Spleen (tissue), 11 donors: ENCODE measurements around the gene FAM120B. TPM values are rescaled to one million over a fixed set of nuclear protein-coding genes. Genes with fewer than 3 reads are reported as not detected.

Experiments
- DNase-seq: peaks from one replicate; pipeline ENCODE4 v3.0.0-alpha.2; 2020
- H3K27ac ChIP-seq, 8 donors: fragments of 200-600 bp; sonication (generic) in 7 of 8; 1 replicate in 4 of 8; 2 replicates in 4 of 8; pipeline versions ENCODE4 v1.5.0 to v1.8.0; 2016 to 2021; ENCODE audit warnings: inconsistent platforms in 4 of 8, mild to moderate bottlenecking in 4 of 8, moderate library complexity in 1 of 8
- H3K27me3 ChIP-seq, 7 donors: fragments of 200-600 bp; sonication (generic) in 6 of 7; replicated peaks in 1 of 7; 1 replicate in 4 of 7; 2 replicates in 3 of 7; pipeline versions ENCODE4 v1.5.0 to v1.8.0; 2016 to 2021; ENCODE audit warnings: inconsistent platforms in 3 of 7, mild to moderate bottlenecking in 1 of 7
- H3K36me3 ChIP-seq, 6 donors: fragments of 200-600 bp; sonication (generic) in 5 of 6; 1 replicate in 4 of 6; 2 replicates in 2 of 6; pipeline versions ENCODE4 v1.5.0 to v1.8.0; 2016 to 2021; ENCODE audit warnings: inconsistent platforms in 2 of 6
- H3K4me1 ChIP-seq, 6 donors: fragments of 200-600 bp; sonication (generic) in 5 of 6; 1 replicate in 3 of 6; 2 replicates in 3 of 6; pipeline versions ENCODE4 v1.5.0 to v1.8.0; 2016 to 2021; ENCODE audit warnings: inconsistent platforms in 3 of 6
- H3K4me3 ChIP-seq, 8 donors: fragments of 200-600 bp; sonication (generic) in 7 of 8; 1 replicate in 4 of 8; 2 replicates in 4 of 8; pipeline versions ENCODE4 v1.5.0 to v1.8.0; 2016 to 2021; ENCODE audit warnings: inconsistent platforms in 4 of 8, mild to moderate bottlenecking in 4 of 8, moderate library complexity in 2 of 8
- H3K9me3 ChIP-seq, 8 donors: fragments of 200-600 bp; sonication (generic) in 7 of 8; 1 replicate in 4 of 8; 2 replicates in 4 of 8; pipeline versions ENCODE4 v1.5.0 to v1.8.0; 2016 to 2021; ENCODE audit warnings: inconsistent platforms in 4 of 8
- CTCF ChIP-seq, 11 experiments: fragments of 200-600 bp in 7 of 11; fragments of 450-650 bp in 4 of 11; sonication (generic) in 4 of 11; IDR thresholded peaks in 8 of 11; conservative IDR thresholded peaks in 3 of 11; 1 replicate in 7 of 11; 2 replicates in 4 of 11; pipeline versions ENCODE4 v1.4.0 to v1.8.0; 2016 to 2021; ENCODE audit warnings: antibody characterized with exemption in 11 of 11, inconsistent platforms in 4 of 11, mild to moderate bottlenecking in 1 of 11
- POLR2A ChIP-seq, 3 donors: fragments of 450-650 bp; IDR thresholded peaks; one replicate each; pipeline ENCODE4 v1.5.1; 2017; ENCODE audit warnings: antibody characterized with exemption in 3 of 3, mild to moderate bottlenecking in 1 of 3
- POLR2AphosphoS5 ChIP-seq, 3 donors: sonication (generic); formaldehyde crosslinking; IDR thresholded peaks; one replicate each; pipeline ENCODE4 v1.5.1; 2017; ENCODE audit warnings: antibody characterized with exemption in 3 of 3
- WGBS, 5 donors: extraction: QIAGEN DNeasy Blood & Tissue Kit in 3 of 5; methylation state at CpG; one replicate each; pipeline versions ENCODE4 v1.1.5 to v1.1.7; 2013 to 2018; 5-methylcytosine and 5-hydroxymethylcytosine counted together
- intact Hi-C: fragments of 100-400 bp; cut with DNase I; formaldehyde crosslinking; loops from one replicate; pipeline ENCODE4 v1.15.0; 2023; ENCODE audit warnings: low total_unique reads
- polyA plus RNA-seq, 3 donors: library from polyadenylated mRNA; stranded (reverse); fragments of 200-250 nt; gene quantifications; one replicate each; pipeline ENCODE4 v1.2.1, GENCODE V29; 2013
- total RNA-seq, 7 donors: library from RNA; depleted of rRNA in 3 of 7; stranded (reverse); fragments of >200 nt in 3 of 7; fragmentation: NEBNext Ultra II Directional in 4 of 7; extraction: Animal tissue kit (Norgen Biotek cat#: 25700) in 4 of 7; gene quantifications; one replicate each; pipeline versions ENCODE4 v1.1.0 to v1.2.1, GENCODE V29; 2016 to 2021
- donor health status: healthy with polysubstance abuse.
- donor health status: DM: no; HTN: no; CAD: no; lungs with moderate emphysema.
- donor health status: DM: no; HTN: no; CAD: no.
- donor health status: Bipolar disorder and iron deficiency.
- donor health status: healthy.
- donor health status: DM: no; HTN: no; CAD: no.
- donor health status: DM: yes; HTN: yes; CAD: no.

FAM120B gene
- total and polyA plus RNA-seq, 10 donors = 7.6 to 41.2 (median 26.8) TPM

GRCh38 chr6:170370416-170370815 is 63.9 kb downstream of the FAM120B start:
- intact Hi-C loops = no loop called here
- Histone ChIP-seq H3K4me1 (peaks cover 0 to 21% (median 0%) of the 10 kb centered on the region in 6 donors), H3K27ac (no peak overlapping the region), H3K9me3 (no peaks in the 10 kb centered on the region), H3K36me3 (peaks cover 0 to 83% (median 23%) of the 10 kb centered on the region in 6 donors), H3K27me3 (no peaks in the 10 kb centered on the region), H3K4me3 (no peak overlapping the region)
- TF ChIP-seq POLR2AphosphoS5 (IDR thresholded peaks at IDR 0.05) = no peak
- no peak for TF ChIP-seq POLR2A (IDR thresholded peaks at IDR 0.05)
- no peak for TF ChIP-seq CTCF (IDR thresholded peaks at IDR 0.05 in 8 of 11, conservative IDR thresholded peaks at IDR 0.05 in 3 of 11)
- WGBS, 5 donors = 70 to 84% (median 77%) methylated on average over 6 of the region's 6 CpGs
- no peak for DNase-seq

- intact Hi-C loops = no loop called here
Measured at GRCh38 chr6:170371080-170371479, 64.5 kb downstream of the FAM120B start.

GRCh38 chr6:170371588-170371987 is 65.0 kb downstream of the FAM120B start:
- TF ChIP-seq CTCF (IDR thresholded peaks at IDR 0.05 in 8 of 11, conservative IDR thresholded peaks at IDR 0.05 in 3 of 11) (no peak), POLR2AphosphoS5 (IDR thresholded peaks at IDR 0.05) (peak in 1 of 3 donors; percentile 28)
- 71 to 92% (median 81%) methylated on average over 8 of the region's 8 CpGs for WGBS, 5 donors
- Histone ChIP-seq H3K27ac (peak overlapping the region in 1 of 8 donors; percentile 3), H3K9me3 (no peaks in the 10 kb centered on the region), H3K36me3 (peaks cover 0 to 83% (median 25%) of the 10 kb centered on the region in 6 donors), H3K4me3 (no peak overlapping the region), H3K4me1 (peaks cover 0 to 32% (median 0%) of the 10 kb centered on the region in 6 donors), H3K27me3 (no peaks in the 10 kb centered on the region)
- DNase-seq = no peak
- intact Hi-C loops = no loop called here

More at GRCh38 chr6:170371080-170371479, 64.5 kb downstream of the FAM120B start:
- no peak for TF ChIP-seq POLR2AphosphoS5 (IDR thresholded peaks at IDR 0.05)
- TF ChIP-seq CTCF (IDR thresholded peaks at IDR 0.05 in 8 of 11, conservative IDR thresholded peaks at IDR 0.05 in 3 of 11) = no peak
- no peak for TF ChIP-seq POLR2A (IDR thresholded peaks at IDR 0.05)
- Histone ChIP-seq H3K4me1 (peaks cover 0 to 27% (median 0%) of the 10 kb centered on the region in 6 donors), H3K27ac (peak overlapping the region in 1 of 8 donors; percentile 3), H3K36me3 (peaks cover 0 to 83% (median 23%) of the 10 kb centered on the region in 6 donors), H3K4me3 (no peak overlapping the region), H3K9me3 (no peaks in the 10 kb centered on the region), H3K27me3 (no peaks in the 10 kb centered on the region)
- no peak for DNase-seq
- WGBS, 5 donors = 87 to 94% (median 91%) methylated on average over 4 of the region's 4 CpGs

GRCh38 chr6:170372380-170373325 is 66.1 kb downstream of the FAM120B start:
- TF ChIP-seq POLR2A (IDR thresholded peaks at IDR 0.05) (no peak), POLR2AphosphoS5 (IDR thresholded peaks at IDR 0.05) (no peak), CTCF (IDR thresholded peaks at IDR 0.05 in 8 of 11, conservative IDR thresholded peaks at IDR 0.05 in 3 of 11) (no peak)
- H3K27ac ChIP-seq = no peak overlapping the region
- H3K4me1 ChIP-seq = peaks cover 0 to 39% (median under 1%) of the 10 kb centered on the region in 6 donors
- no peaks in the 10 kb centered on the region for H3K27me3 ChIP-seq
- H3K9me3 ChIP-seq = no peaks in the 10 kb centered on the region
- no peak for DNase-seq
- H3K4me3 ChIP-seq = no peak overlapping the region
- WGBS, 5 donors = 95 to 97% (median 97%) methylated on average over 11 of the region's 11 CpGs
- intact Hi-C loops = no loop called here
- H3K36me3 ChIP-seq = peaks cover 0 to 76% (median 27%) of the 10 kb centered on the region in 6 donors
